ENCODE data around the gene CELSR1. TPM values are rescaled to one million over a fixed set of nuclear protein-coding genes. Genes with fewer than 3 reads are reported as not detected.
A peak's percentile ranks its signal among the peaks of the same experiment; 100 is the strongest.

The CELSR1 gene
- total and polyA plus RNA-seq, 2 of the 13 experiments (the other 11 are each of a cell fraction or from before 2014, with no cell fraction given) = 0.78 to 1.8 TPM

GRCh38 chr22:46381142-46381541, 156.3 kb downstream of the CELSR1 start:
- intact Hi-C loops (cut with micrococcal nuclease; ENCODE audit: unreplicated experiment) (no loop called here), in situ Hi-C loops (cut with HindIII; ENCODE audit: extremely low pct_ligation_motif_present, low pct_unique_long_range_greater_than_20kb) (no loop called here)
- Histone ChIP-seq H3K9ac (ENCODE audit: insufficient read depth, low read depth, low read length) (no peak overlapping the region), H3K4me1 (ENCODE audit: insufficient read depth, low read length) (peaks cover 50% of the 10 kb centered on the region), H2AFZ (ENCODE audit: low read length) (no peak overlapping the region), H3K9me3 (ENCODE audit: low read length) (0 out of 2 replicates have a peak, but pooled peaks cover 3% of the 10 kb centered on the region), H3K79me2 (ENCODE audit: insufficient read depth, low read length) (no peaks in the 10 kb centered on the region), H3K36me3 (replicated peaks in 1 of 2; ENCODE audit: control insufficient read depth in 1 of 2, insufficient read depth in 2 of 2, low read length in 2 of 2) (no peaks in the 10 kb centered on the region), H3K4me3 (replicated peaks in 1 of 3; ENCODE audit: insufficient read depth in 1 of 3, low read depth in 2 of 3, low read length in 3 of 3) (no peak overlapping the region), H4K20me1 (ENCODE audit: insufficient read depth, low read length) (no peaks in the 10 kb centered on the region), H3K27ac (ENCODE audit: extremely low read length, insufficient read depth, low read length) (no peak overlapping the region), H3K27me3 (ENCODE audit: control insufficient read depth in 1 of 2, insufficient read depth in 2 of 2, low read length in 2 of 2) (no peaks in the 10 kb centered on the region; a peak in 1 of 5 replicates), H3K4me2 (ENCODE audit: low read depth, low read length) (no peak overlapping the region)
- CTCF ChIA-PET (ENCODE audit: low intra/inter-chr PET ratio, low total read pairs) = no interaction called here
- WGBS (ENCODE audit: low lambda C conversion rate) = 65% methylated on average over 5 of the region's 5 CpGs
- ATAC-seq (no peak), FAIRE-seq (no peak), DNase-seq (ENCODE audit: low spot score) (no peak)
- POLR2A ChIA-PET = no interaction called here
- no TSS peak for BruUV-seq (replicated peaks)
- TF ChIP-seq MXI1 (IDR thresholded peaks at IDR 0.05; ENCODE audit: borderline replicate concordance, low read depth, low read length) (no peak), ZFYVE20 (CRISPR knock-in tag; IDR thresholded peaks at IDR 0.05; ENCODE audit: borderline replicate concordance, low read depth) (no peak), FOXA1 (IDR thresholded peaks at IDR 0.05) (no peak), FOXA1 (CRISPR knock-in tag; IDR thresholded peaks at IDR 0.05) (no peak), ZNF280B (CRISPR knock-in tag; IDR thresholded peaks at IDR 0.05; ENCODE audit: borderline replicate concordance) (no peak), ZNF720 (CRISPR knock-in tag; IDR thresholded peaks at IDR 0.05) (no peak), ATF2 (CRISPR knock-in tag; IDR thresholded peaks at IDR 0.05) (no peak), FOSL2 (CRISPR knock-in tag; IDR thresholded peaks at IDR 0.05) (peak; percentile 66)
